ENCODE data around the gene RABEPK.

- TF ChIP-seq GATA3 (IDR thresholded peaks at IDR 0.05; ENCODE audit: low read depth, low read length) (no peak), GATA2 (IDR thresholded peaks at IDR 0.05; ENCODE audit: low read depth, low read length) (no peak)
Measured at GRCh38 chr9:125204477-125204876, 4.1 kb downstream of the RABEPK start.
